HCT116 (cell line): ENCODE data around the gene XKRX. TPM values are rescaled to one million over a fixed set of nuclear protein-coding genes. Genes with fewer than 3 reads are reported as not detected.

Experiments used
- ATAC-seq: fragments of 200-7000 bp; cut with Tn5 transposase; 2 replicates; pipeline ENCODE4 v1.9.1; 2020; ENCODE audit warnings: mild to moderate bottlenecking, moderate library complexity
- BruUV-seq: library from RNA; stranded (reverse); fragments of 400-500 nt; replicated peaks from 2 replicates; lab custom pipeline; 2021; lab: Mats Ljungman, UMichigan
- CTCF ChIA-PET: fragments of 300-600 bp; sonication (Branson Sonifier 250); formaldehyde crosslinking; loops from one replicate; lab custom pipeline; 2021; ENCODE audit warnings: antibody characterized with exemption; lab: Charles Lee
- POLR2A ChIA-PET: fragments of 300-600, 350-600 bp; sonication (Branson Sonifier 250); formaldehyde crosslinking; loops from one replicate; lab custom pipeline; 2021; ENCODE audit warnings: antibody characterized with exemption; lab: Charles Lee
- RAD21 ChIA-PET, 2 experiments: fragments of 300-600 bp; sonication (Branson Sonifier 250); formaldehyde crosslinking; loops; one replicate each; lab custom pipeline; 2023; ENCODE audit warnings: low total read pairs in 2 of 2; ENCODE audit not compliant: uncharacterized antibody in 2 of 2, unreplicated experiment in 2 of 2, low non-redundant PET in 1 of 2; lab: Charles Lee
- DNase-seq: peaks from one replicate; pipeline ENCODE4 v3.0.0-alpha.2; 2010; ENCODE audit warnings: low read depth, low spot score
- H2AFZ ChIP-seq: fragments of 200-600 bp; shearing (Covaris generic), sonication (generic); 2 replicates; pipeline ENCODE4 v1.6.1; 2017; ENCODE audit warnings: low read depth, mixed run types, mixed read lengths, antibody characterized with exemption, low read length; ENCODE audit not compliant: poor library complexity, severe bottlenecking
- H3K27ac ChIP-seq: 2 replicates; pipeline ENCODE4 v1.5.1; 2012; ENCODE audit warnings: low read depth, low read length
- H3K27me3 ChIP-seq: fragments of 200-600 bp; sonication (generic); 2 replicates; pipeline ENCODE4 v1.6.1; 2016; ENCODE audit warnings: mixed run types, low read length, mixed read lengths; ENCODE audit not compliant: insufficient read depth
- H3K36me3 ChIP-seq, 2 experiments: fragments of 200-500 bp in 1 of 2; fragments of 200-600 bp in 1 of 2; sonication (Bioruptor generic) in 1 of 2; sonication (generic) in 1 of 2; 2 replicates each; pipeline versions ENCODE4 v1.5.1 to v1.6.1; 2014 to 2016; ENCODE audit warnings: low read length in 2 of 2, inconsistent platforms in 1 of 2, mixed read lengths in 1 of 2, mixed run types in 1 of 2; ENCODE audit not compliant: insufficient read depth in 2 of 2, control insufficient read depth in 1 of 2
- H3K4me1 ChIP-seq, 2 experiments: fragments of 200-600 bp in 1 of 2; sonication (generic) in 1 of 2; 2 replicates each; pipeline versions ENCODE4 v1.5.1 to v1.6.1; 2012 to 2017; ENCODE audit warnings: low read length in 2 of 2, inconsistent platforms in 1 of 2, mild to moderate bottlenecking in 1 of 2, mixed read lengths in 1 of 2, mixed run types in 1 of 2, moderate library complexity in 1 of 2; ENCODE audit not compliant: insufficient read depth in 2 of 2, control insufficient read depth in 1 of 2
- H3K4me2 ChIP-seq: fragments of 200-600 bp; sonication (generic); 2 replicates; pipeline ENCODE4 v1.6.1; 2017; ENCODE audit warnings: mixed run types, low read length, mixed read lengths
- H3K4me3 ChIP-seq, 2 experiments: fragments of 200-600 bp in 1 of 2; sonication (generic) in 1 of 2; replicated peaks in 1 of 2; 2 replicates each; pipeline ENCODE4 v1.5.1; 2011 to 2016; ENCODE audit warnings: low read length in 2 of 2, control low read depth in 1 of 2, low read depth in 1 of 2, mild to moderate bottlenecking in 1 of 2, mixed read lengths in 1 of 2, mixed run types in 1 of 2
- H3K79me2 ChIP-seq: fragments of 200-600 bp; sonication (generic); 2 replicates; pipeline ENCODE4 v1.6.1; 2017; ENCODE audit warnings: mild to moderate bottlenecking, mixed run types, low read length, moderate library complexity, mixed read lengths; ENCODE audit not compliant: insufficient read depth
- H3K9ac ChIP-seq: fragments of 200-600 bp; sonication (generic); 2 replicates; pipeline ENCODE4 v1.6.1; 2016; ENCODE audit warnings: low read length, mixed read lengths
- H3K9me2 ChIP-seq: fragments of 200-600 bp; sonication (generic), shearing (Covaris generic); 2 replicates; pipeline ENCODE4 v1.6.1; 2017; ENCODE audit warnings: mixed run types, mild to moderate bottlenecking, moderate library complexity; ENCODE audit not compliant: insufficient read depth
- H3K9me3 ChIP-seq, 2 experiments: fragments of 200-500 bp in 1 of 2; fragments of 200-600 bp in 1 of 2; sonication (Bioruptor generic) in 1 of 2; sonication (generic) in 1 of 2; 2 replicates each; pipeline ENCODE4 v1.6.1; 2014 to 2017; ENCODE audit warnings: low read length in 2 of 2, mixed read lengths in 2 of 2, inconsistent platforms in 1 of 2, low read depth in 1 of 2, mild to moderate bottlenecking in 1 of 2, mixed run types in 1 of 2, moderate library complexity in 1 of 2; ENCODE audit not compliant: control insufficient read depth in 1 of 2, insufficient read depth in 1 of 2
- H4K20me1 ChIP-seq: fragments of 200-600 bp; sonication (generic), shearing (Covaris generic); 2 replicates; pipeline ENCODE4 v1.6.1; 2017; ENCODE audit warnings: mixed run types, mild to moderate bottlenecking, moderate library complexity; ENCODE audit not compliant: insufficient read depth
- EZH2 ChIP-seq: fragments of 200-600 bp; sonication (generic); IDR thresholded peaks from 2 replicates; pipeline ENCODE4 v1.6.1; 2017; ENCODE audit warnings: antibody characterized with exemption, mixed run types
- FOSL1 ChIP-seq: IDR thresholded peaks from 2 replicates; pipeline ENCODE4 v1.6.1; 2012; ENCODE audit warnings: low read depth
- POLR2A ChIP-seq: IDR thresholded peaks from 2 replicates; pipeline ENCODE4 v1.7.0; 2011; ENCODE audit warnings: borderline replicate concordance; ENCODE audit not compliant: insufficient read depth, insufficient read length; ENCODE audit errors: extremely low read depth
- intact Hi-C: fragments of 100-400 bp; cut with micrococcal nuclease; formaldehyde crosslinking; loops from 2 replicates; pipeline ENCODE4 v1.10.0; 2022
- total RNA-seq: library from RNA; stranded (reverse); gene quantifications from one replicate; pipeline ENCODE4 v1.2.1, GENCODE V29; 2021; ENCODE audit not compliant: unreplicated experiment
- TF ChIP-seq, protein P1 (sequence below): IDR thresholded peaks from 2 replicates; pipeline ENCODE4 v1.6.1; 2012; ENCODE audit warnings: low read depth
- TF ChIP-seq, protein P2 (sequence below): IDR thresholded peaks from 2 replicates; pipeline ENCODE4 v1.6.1; 2011; ENCODE audit warnings: mild to moderate bottlenecking, low read length, moderate library complexity; ENCODE audit not compliant: insufficient replicate concordance; ENCODE audit errors: extremely low read depth
- TF ChIP-seq, protein P3 (sequence below): IDR thresholded peaks from 2 replicates; pipeline ENCODE4 v1.6.1; 2012

The XKRX gene
- total RNA-seq, 1 experiment from 2014 or later: 0.47 TPM

DNA sequence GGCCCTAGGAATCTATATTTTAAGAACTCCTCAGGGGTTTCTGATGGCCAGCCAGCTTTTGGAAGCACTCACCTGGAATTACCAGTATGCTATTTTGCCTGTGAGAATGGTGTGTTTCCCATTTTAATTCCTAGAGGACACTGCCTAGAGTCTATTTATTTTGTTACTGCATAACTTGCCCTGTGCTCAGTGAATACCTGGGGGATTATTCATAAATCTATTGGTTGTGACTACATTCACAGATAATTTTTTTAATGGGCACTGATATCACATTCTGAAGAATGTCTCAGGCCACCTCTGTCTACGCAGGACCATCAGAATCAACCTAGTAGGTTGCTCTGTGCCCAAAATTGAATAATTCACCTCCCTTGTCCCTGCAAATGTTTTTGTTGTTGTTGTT, 47.5 kb upstream of the XKRX start:
- no peaks in the 10 kb centered on the region for H3K9me2 ChIP-seq
- BruUV-seq: no TSS peak
- peaks cover 13 to 19% of the 10 kb centered on the region in 2 experiments for H3K4me1 ChIP-seq
- H3K27ac ChIP-seq: no peak overlapping the region
- H3K36me3 ChIP-seq: no peaks in the 10 kb centered on the region
- no peak overlapping the region for H3K4me2 ChIP-seq
- intact Hi-C loops: no loop called here
- DNase-seq (no peak), ATAC-seq (no peak)
- POLR2A ChIA-PET: no interaction called here
- H3K4me3 ChIP-seq: no peak overlapping the region
- no peak overlapping the region for H3K9ac ChIP-seq
- no peak overlapping the region for H2AFZ ChIP-seq
- H3K9me3 ChIP-seq: no peaks in the 10 kb centered on the region
- CTCF ChIA-PET: no interaction called here
- no peaks in the 10 kb centered on the region for H3K79me2 ChIP-seq
- H3K27me3 ChIP-seq: no peaks in the 10 kb centered on the region
- TF ChIP-seq, protein P1, sequence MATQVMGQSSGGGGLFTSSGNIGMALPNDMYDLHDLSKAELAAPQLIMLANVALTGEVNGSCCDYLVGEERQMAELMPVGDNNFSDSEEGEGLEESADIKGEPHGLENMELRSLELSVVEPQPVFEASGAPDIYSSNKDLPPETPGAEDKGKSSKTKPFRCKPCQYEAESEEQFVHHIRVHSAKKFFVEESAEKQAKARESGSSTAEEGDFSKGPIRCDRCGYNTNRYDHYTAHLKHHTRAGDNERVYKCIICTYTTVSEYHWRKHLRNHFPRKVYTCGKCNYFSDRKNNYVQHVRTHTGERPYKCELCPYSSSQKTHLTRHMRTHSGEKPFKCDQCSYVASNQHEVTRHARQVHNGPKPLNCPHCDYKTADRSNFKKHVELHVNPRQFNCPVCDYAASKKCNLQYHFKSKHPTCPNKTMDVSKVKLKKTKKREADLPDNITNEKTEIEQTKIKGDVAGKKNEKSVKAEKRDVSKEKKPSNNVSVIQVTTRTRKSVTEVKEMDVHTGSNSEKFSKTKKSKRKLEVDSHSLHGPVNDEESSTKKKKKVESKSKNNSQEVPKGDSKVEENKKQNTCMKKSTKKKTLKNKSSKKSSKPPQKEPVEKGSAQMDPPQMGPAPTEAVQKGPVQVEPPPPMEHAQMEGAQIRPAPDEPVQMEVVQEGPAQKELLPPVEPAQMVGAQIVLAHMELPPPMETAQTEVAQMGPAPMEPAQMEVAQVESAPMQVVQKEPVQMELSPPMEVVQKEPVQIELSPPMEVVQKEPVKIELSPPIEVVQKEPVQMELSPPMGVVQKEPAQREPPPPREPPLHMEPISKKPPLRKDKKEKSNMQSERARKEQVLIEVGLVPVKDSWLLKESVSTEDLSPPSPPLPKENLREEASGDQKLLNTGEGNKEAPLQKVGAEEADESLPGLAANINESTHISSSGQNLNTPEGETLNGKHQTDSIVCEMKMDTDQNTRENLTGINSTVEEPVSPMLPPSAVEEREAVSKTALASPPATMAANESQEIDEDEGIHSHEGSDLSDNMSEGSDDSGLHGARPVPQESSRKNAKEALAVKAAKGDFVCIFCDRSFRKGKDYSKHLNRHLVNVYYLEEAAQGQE: no peak
- RAD21 ChIA-PET: no interaction called here
- H4K20me1 ChIP-seq: no peaks in the 10 kb centered on the region

DNA sequence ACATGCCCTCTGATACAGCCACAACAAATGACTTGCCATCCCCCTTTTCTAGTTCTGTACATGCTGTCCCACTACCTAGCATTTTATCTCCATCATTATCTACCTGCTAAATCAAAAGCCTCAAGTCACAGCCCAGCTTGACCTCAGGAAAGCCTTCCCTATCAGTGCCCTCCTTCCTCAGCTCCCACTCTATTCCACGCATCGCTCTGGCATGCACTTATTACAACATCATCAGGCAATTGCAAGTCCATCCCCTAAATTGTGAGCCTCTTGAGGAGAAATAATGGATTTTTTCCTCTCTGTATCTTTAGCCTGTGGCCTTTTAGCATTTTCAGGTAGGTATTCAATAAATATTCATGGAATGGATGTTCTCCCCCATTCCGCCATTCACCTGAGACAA, 46.5 kb upstream of the XKRX start:
- H3K4me3 ChIP-seq: no peak overlapping the region
- BruUV-seq: no TSS peak
- no peak overlapping the region for H3K4me2 ChIP-seq
- H3K4me1 ChIP-seq: peaks cover 3 to 9% of the 10 kb centered on the region in 2 experiments; a peak in 3 of 4 replicates
- intact Hi-C loops: no loop called here
- H3K79me2 ChIP-seq: no peaks in the 10 kb centered on the region
- no peaks in the 10 kb centered on the region for H3K36me3 ChIP-seq
- no peaks in the 10 kb centered on the region for H3K9me2 ChIP-seq
- H2AFZ ChIP-seq: no peak overlapping the region
- RAD21 ChIA-PET: no interaction called here
- no peak overlapping the region for H3K9ac ChIP-seq
- CTCF ChIA-PET: no interaction called here
- POLR2A ChIA-PET: no interaction called here
- no peak overlapping the region for H3K27ac ChIP-seq
- H3K27me3 ChIP-seq: no peaks in the 10 kb centered on the region
- TF ChIP-seq FOSL1 (no peak), EZH2 (no peak), POLR2A (no peak)
- TF ChIP-seq, protein P2, sequence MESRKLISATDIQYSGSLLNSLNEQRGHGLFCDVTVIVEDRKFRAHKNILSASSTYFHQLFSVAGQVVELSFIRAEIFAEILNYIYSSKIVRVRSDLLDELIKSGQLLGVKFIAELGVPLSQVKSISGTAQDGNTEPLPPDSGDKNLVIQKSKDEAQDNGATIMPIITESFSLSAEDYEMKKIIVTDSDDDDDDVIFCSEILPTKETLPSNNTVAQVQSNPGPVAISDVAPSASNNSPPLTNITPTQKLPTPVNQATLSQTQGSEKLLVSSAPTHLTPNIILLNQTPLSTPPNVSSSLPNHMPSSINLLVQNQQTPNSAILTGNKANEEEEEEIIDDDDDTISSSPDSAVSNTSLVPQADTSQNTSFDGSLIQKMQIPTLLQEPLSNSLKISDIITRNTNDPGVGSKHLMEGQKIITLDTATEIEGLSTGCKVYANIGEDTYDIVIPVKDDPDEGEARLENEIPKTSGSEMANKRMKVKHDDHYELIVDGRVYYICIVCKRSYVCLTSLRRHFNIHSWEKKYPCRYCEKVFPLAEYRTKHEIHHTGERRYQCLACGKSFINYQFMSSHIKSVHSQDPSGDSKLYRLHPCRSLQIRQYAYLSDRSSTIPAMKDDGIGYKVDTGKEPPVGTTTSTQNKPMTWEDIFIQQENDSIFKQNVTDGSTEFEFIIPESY: no peak
- TF ChIP-seq, protein P3, sequence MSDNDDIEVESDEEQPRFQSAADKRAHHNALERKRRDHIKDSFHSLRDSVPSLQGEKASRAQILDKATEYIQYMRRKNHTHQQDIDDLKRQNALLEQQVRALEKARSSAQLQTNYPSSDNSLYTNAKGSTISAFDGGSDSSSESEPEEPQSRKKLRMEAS: no peak
- no peaks in the 10 kb centered on the region for H4K20me1 ChIP-seq
- DNase-seq: no peak
- no peak for ATAC-seq
- H3K9me3 ChIP-seq: no peaks in the 10 kb centered on the region
